Activated naive CD4-positive, alpha-beta T cell treated with anti-CD3 and anti-CD28 coated beads, Interleukin-2, amount 50 U/mL, for 72 hours (primary cell): ENCODE measurements around the gene DCAF15. TPM values are rescaled to one million over a fixed set of nuclear protein-coding genes. Genes with fewer than 3 reads are reported as not detected.

Source experiments
- ATAC-seq, 2 donors: fragments of 150-1000 bp; cut with Tn5 transposase; 2 replicates each; pipeline ENCODE4 v1.10.0; 2021; ENCODE audit warnings: mild to moderate bottlenecking in 2 of 2, moderate library complexity in 2 of 2
- DNase-seq, 2 donors: peaks; one replicate each; pipeline ENCODE4 v3.0.0; 2021 to 2022; ENCODE audit warnings: low spot score in 2 of 2
- H3K27ac Mint-ChIP-seq, 2 donors: one replicate each; pipeline ENCODE4 v1.8.0; 2022; ENCODE audit warnings: mild to moderate bottlenecking in 2 of 2, mixed read lengths in 2 of 2
- H3K36me3 Mint-ChIP-seq, 2 donors: one replicate each; pipeline ENCODE4 v1.8.0; 2022; ENCODE audit warnings: mixed read lengths in 2 of 2
- H3K9me3 Mint-ChIP-seq, 2 donors: one replicate each; pipeline ENCODE4 v1.8.0; 2022; ENCODE audit warnings: mixed read lengths in 2 of 2
- total RNA-seq, 2 donors: library from RNA; stranded (reverse); gene quantifications; one replicate each; pipeline ENCODE4 v1.2.3, GENCODE V29; 2022

DCAF15 gene
- total RNA-seq, 2 donors from 2014 or later, result 59.0 to 90.0 TPM

GRCh38 chr19:13993590-13994300 is 41.4 kb downstream of the DCAF15 start:
- Mint-ChIP-seq H3K9me3 (peaks cover 0 to 2% of the 10 kb centered on the region in 2 donors), H3K36me3 (peaks cover 6 to 18% of the 10 kb centered on the region in 2 donors), H3K27ac (peak overlapping the region in 1 of 2 donors; percentile 82)
- ATAC-seq (no peak), DNase-seq (no peak)

DNA sequence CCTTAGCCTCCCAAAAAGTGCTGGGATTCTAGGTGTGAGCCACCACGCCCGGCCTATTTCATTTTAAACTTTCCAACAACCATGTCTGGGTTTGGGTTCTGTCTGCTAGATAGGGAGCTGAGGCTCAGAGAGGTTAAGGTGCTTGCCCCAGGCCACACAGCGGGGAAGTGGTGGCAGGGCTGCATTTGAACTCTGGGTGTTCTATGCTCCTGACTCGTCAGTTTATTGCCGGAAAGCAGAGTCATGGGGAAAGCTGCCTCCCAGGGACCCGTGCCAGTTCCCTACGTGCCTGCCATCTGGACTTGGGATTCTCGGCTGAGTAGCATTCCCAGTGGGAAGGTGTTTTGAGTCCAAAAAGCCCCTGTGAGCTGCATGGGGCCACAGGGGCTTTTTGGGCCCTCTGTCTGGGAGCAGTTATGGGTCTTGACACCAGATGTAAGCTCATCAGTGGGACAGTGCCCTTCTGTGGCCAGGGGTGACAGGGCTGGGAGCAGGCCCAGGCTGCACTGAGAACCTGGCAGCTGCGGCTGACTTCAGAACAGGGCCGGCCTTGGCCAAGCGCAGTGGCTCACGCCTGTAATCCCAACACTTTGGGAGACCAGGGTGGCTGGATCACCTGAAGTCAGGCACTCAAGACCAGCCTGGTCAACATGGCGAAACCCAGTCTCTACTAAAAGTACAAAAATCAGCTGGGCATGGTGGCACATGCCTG is 42.9 kb downstream of the DCAF15 start:
- DNase-seq (no peak), ATAC-seq (no peak)
- Mint-ChIP-seq H3K27ac (no peak overlapping the region), H3K9me3 (peaks cover 0 to 4% of the 10 kb centered on the region in 2 donors), H3K36me3 (peaks cover 8 to 16% of the 10 kb centered on the region in 2 donors)

- Mint-ChIP-seq H3K36me3 (peaks cover 8 to 19% of the 10 kb centered on the region in 2 donors), H3K27ac (no peak overlapping the region), H3K9me3 (peaks cover 0 to 4% of the 10 kb centered on the region in 2 donors)
- ATAC-seq (no peak), DNase-seq (no peak)
These were observed 43.8 kb downstream of the DCAF15 start for GRCh38 chr19:13995878-13996765.

DNA sequence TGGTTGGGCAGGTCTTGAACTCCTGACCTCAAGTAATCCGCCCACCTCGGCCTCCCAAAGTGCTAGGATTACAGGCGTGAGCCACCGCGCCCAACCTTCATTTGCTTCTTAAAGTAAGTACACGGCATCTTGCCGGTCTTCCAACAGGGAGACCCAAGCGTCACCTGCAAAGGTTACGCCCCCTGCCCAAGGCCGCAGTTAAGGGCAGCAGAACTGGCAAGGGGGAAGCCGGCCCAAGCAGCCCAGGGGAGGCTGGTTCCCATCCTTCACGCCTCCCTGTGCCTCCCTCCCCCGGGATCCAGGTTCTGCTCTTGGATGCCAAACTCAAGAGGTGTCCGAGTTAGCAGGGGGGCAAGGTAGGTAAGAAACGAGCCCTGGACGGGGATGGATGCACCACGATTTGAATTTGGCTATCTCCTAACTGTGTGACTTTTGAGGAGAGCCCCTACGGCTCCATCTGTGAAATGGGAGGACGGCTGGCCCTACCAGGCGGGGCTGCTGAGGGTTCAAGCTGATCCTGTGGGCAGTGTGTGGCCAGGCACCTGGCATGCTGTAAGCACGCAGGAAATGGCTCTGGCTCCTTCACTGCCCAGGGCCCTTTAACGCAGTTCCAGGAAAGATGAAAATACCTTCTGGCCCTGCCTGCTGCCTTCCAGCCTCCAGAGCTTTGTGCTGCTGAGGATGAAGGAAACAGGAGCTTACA is 44.8 kb downstream of the DCAF15 start:
- ATAC-seq (no peak), DNase-seq (no peak)
- Mint-ChIP-seq H3K36me3 (peaks cover 6 to 21% of the 10 kb centered on the region in 2 donors), H3K27ac (no peak overlapping the region), H3K9me3 (peaks cover 0 to 4% of the 10 kb centered on the region in 2 donors)

GRCh38 chr19:13997631-13997962 is 45.3 kb downstream of the DCAF15 start:
- Mint-ChIP-seq H3K9me3 (peaks cover 0 to 4% of the 10 kb centered on the region in 2 donors), H3K36me3 (peaks cover 4 to 21% of the 10 kb centered on the region in 2 donors), H3K27ac (no peak overlapping the region)
- ATAC-seq (no peak), DNase-seq (no peak)

GRCh38 chr19:13998426-13998825 is 46.1 kb downstream of the DCAF15 start:
- no peak overlapping the region for H3K27ac Mint-ChIP-seq
- ATAC-seq, result no peak
- H3K9me3 Mint-ChIP-seq, result peaks cover 0 to 4% of the 10 kb centered on the region in 2 donors

GRCh38 chr19:13999085-13999484 is 46.8 kb downstream of the DCAF15 start:
- Mint-ChIP-seq H3K36me3 (peaks cover 4 to 21% of the 10 kb centered on the region in 2 donors), H3K27ac (no peak overlapping the region), H3K9me3 (peaks cover 0 to 4% of the 10 kb centered on the region in 2 donors)
- ATAC-seq (no peak), DNase-seq (no peak)

More at GRCh38 chr19:13998426-13998825, 46.1 kb downstream of the DCAF15 start:
- H3K36me3 Mint-ChIP-seq, result peaks cover 4 to 21% of the 10 kb centered on the region in 2 donors
- no peak for DNase-seq

- ATAC-seq, result no peak
- no peak for DNase-seq
- H3K36me3 Mint-ChIP-seq, result peaks cover 4 to 21% of the 10 kb centered on the region in 2 donors
- H3K27ac Mint-ChIP-seq, result peak overlapping the region; percentile 78 to 94
- peaks cover 0 to 4% of the 10 kb centered on the region in 2 donors for H3K9me3 Mint-ChIP-seq
These were observed 48.5 kb downstream of the DCAF15 start for GRCh38 chr19:14000691-14001375.

DNA sequence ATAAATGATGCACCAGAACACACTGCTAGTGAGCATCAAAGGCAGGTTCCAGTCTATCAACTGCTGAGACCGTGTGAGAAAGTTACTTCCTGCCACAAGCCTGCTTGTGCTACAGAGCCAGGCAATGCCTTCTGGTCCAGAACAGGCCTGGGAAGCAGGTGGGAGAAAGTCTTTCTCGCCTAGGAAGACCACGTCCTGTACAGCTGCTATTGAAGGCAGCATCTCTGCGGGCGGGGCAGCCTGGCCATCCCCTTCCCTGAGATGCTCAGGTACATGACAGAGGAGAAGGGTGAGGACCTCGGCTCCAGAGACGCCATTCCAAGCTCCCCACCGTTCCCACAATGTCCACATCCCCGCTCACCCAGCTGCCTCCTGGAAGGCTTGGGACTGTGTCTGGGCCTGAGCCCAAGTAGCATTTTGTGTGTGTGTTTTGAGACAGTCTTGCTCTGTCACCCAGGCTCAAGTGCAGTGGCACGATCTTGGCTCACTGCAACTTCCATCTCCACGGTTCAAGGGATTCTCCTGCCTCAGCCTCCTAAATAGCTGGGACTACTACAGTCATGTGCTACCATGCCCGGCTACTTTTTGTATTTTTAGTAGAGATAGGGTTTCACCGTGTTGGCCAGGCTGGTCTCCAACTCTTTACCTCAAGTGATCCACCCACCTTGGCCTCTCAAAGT is 50.4 kb downstream of the DCAF15 start:
- H3K9me3 Mint-ChIP-seq, result peaks cover 0 to 4% of the 10 kb centered on the region in 2 donors
- peak overlapping the region; percentile 94 to 97 for H3K27ac Mint-ChIP-seq
- ATAC-seq (no peak), DNase-seq (no peak)
- peaks cover 4 to 21% of the 10 kb centered on the region in 2 donors for H3K36me3 Mint-ChIP-seq

- Mint-ChIP-seq H3K9me3 (peaks cover 0 to 4% of the 10 kb centered on the region in 2 donors), H3K36me3 (peaks cover 4 to 14% of the 10 kb centered on the region in 2 donors), H3K27ac (peak overlapping the region; percentile 94 to 97)
- no peak for DNase-seq
- ATAC-seq, result no peak
These were observed 51.1 kb downstream of the DCAF15 start for GRCh38 chr19:14003251-14004055.

GRCh38 chr19:14004619-14005348 is 52.5 kb downstream of the DCAF15 start:
- Mint-ChIP-seq H3K27ac (peak overlapping the region; percentile 88 to 94), H3K36me3 (peaks cover 0 to 6% of the 10 kb centered on the region in 2 donors), H3K9me3 (no peaks in the 10 kb centered on the region)
- no peak for ATAC-seq
- no peak for DNase-seq

- H3K36me3 Mint-ChIP-seq, result peaks cover 0 to 6% of the 10 kb centered on the region in 2 donors
- no peaks in the 10 kb centered on the region for H3K9me3 Mint-ChIP-seq
- H3K27ac Mint-ChIP-seq, result peak overlapping the region; percentile 88 to 94
- ATAC-seq, result peak; percentile 28 to 63
- DNase-seq, result peak; percentile 87 to 92
These were observed 53.2 kb downstream of the DCAF15 start for GRCh38 chr19:14005349-14006084.

DNA sequence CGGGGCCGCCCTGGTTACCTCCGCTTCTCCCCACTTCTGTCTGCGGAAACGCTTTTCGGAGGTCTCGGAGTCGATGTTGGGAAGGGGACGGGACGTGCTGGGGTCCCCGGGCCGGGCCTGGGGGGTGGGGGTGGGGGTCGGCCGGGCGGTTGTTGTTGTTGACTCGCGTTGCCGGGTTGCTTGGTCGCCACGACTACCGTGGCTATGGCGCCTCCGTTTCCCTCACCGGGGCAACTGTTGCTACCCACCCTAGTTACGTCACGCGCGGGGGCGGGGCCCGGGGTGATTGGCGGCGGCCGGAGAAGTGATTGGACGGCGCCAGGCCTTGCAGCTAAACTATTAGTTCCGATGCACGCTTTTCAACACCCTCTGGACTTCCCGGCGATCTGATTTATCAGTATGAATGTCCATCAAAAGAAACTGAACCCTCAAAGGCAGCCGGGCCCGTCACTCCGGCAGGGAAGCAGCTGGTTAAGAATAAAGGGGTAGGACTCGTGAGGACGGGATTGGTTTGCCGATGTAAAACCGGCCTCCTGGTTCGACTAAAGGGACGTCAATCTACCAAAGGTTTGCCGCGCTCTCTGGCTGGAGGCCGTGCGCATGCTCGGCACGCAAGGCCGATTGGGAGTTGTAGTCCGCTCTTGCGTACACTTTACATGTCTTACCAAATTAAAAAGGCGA is 53.9 kb downstream of the DCAF15 start, which contains the start of gene RFX1:
Gene RFX1, minus strand, starts transcription at position 236 of the 681 bp plus-strand sequence. CDS start 12,477 bp downstream, outside the sequence.
- Mint-ChIP-seq H3K9me3 (no peaks in the 10 kb centered on the region), H3K27ac (peak within 1 kb of the TSS; percentile 94 to 95), H3K36me3 (peaks cover 0 to 1% of the 10 kb centered on the region in 2 donors)
- ATAC-seq (peak; percentile 84), DNase-seq (peak; percentile 100)
